ENCODE measurements around the gene AAK1. TPM values are rescaled to one million over a fixed set of nuclear protein-coding genes. Genes with fewer than 3 reads are reported as not detected.
"Not testable (repeated sequence)": the region's sequence is repeated elsewhere in the genome, so short reads cannot be mapped to it uniquely, and the experiment has no call there.

Gene AAK1
- total and polyA plus RNA-seq, 8 donors: 12.9 to 115 (median 66.8) TPM

DNA sequence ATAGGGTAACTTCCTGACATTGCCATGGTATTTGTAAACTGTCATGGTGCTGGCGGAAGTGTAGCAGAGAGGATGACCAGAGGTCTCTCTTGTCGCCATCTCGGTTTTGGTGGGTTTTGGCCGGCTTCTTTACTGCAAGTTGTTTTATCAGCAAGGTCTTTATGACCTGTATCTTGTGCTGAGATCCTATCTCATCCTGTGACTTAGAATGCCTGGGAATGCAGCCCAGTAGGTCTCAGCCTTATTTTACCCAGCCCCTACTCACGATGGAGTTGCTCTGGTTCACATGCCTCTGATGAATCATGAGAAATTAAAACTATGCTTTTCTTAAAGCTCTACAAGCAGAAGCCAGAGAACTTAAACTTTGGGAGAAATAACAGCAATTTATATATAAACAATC, 193.6 kb downstream of the AAK1 start:
- Histone ChIP-seq H3K36me3 (no peaks in the 10 kb centered on the region), H3K9me3 (no peaks in the 10 kb centered on the region), H3K4me3 (no peak overlapping the region), H3K27me3 (no peaks in the 10 kb centered on the region), H3K4me1 (no peaks in the 10 kb centered on the region), H3K27ac (no peak overlapping the region)
- no peak for DNase-seq
- WGBS, 5 donors: 84 to 91% (median 89%) methylated on average over 2 to 5 of the region's 5 CpGs
- intact Hi-C loops (cut with DNase I; ENCODE audit: low total_unique reads): no loop called here
- TF ChIP-seq, protein P1, sequence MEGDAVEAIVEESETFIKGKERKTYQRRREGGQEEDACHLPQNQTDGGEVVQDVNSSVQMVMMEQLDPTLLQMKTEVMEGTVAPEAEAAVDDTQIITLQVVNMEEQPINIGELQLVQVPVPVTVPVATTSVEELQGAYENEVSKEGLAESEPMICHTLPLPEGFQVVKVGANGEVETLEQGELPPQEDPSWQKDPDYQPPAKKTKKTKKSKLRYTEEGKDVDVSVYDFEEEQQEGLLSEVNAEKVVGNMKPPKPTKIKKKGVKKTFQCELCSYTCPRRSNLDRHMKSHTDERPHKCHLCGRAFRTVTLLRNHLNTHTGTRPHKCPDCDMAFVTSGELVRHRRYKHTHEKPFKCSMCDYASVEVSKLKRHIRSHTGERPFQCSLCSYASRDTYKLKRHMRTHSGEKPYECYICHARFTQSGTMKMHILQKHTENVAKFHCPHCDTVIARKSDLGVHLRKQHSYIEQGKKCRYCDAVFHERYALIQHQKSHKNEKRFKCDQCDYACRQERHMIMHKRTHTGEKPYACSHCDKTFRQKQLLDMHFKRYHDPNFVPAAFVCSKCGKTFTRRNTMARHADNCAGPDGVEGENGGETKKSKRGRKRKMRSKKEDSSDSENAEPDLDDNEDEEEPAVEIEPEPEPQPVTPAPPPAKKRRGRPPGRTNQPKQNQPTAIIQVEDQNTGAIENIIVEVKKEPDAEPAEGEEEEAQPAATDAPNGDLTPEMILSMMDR (IDR thresholded peaks at IDR 0.05): no peak
- no peak for TF ChIP-seq POLR2A (IDR thresholded peaks at IDR 0.05)

DNA sequence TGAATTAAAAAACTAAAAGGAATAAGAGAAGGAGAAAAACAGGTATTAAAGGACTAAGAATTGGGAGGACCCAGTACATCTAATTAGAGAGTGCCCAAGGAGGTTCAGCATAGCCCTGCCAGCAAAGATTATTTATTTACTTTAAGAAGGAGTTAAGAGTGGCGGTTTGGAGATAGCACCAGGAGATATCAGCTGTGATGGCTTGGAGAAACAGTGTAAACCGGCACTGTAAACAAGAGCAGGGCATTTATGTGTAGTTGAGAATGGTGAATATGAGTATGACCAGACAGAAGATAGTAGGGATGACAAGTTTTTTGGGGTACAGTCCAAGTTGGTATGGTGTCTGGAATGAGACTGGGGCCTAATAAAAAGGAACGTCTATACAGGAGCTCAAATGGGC, 199.9 kb downstream of the AAK1 start:
- 41 to 73% (median 52%) methylated on average over 3 of the region's 3 CpGs for WGBS, 5 donors

DNA sequence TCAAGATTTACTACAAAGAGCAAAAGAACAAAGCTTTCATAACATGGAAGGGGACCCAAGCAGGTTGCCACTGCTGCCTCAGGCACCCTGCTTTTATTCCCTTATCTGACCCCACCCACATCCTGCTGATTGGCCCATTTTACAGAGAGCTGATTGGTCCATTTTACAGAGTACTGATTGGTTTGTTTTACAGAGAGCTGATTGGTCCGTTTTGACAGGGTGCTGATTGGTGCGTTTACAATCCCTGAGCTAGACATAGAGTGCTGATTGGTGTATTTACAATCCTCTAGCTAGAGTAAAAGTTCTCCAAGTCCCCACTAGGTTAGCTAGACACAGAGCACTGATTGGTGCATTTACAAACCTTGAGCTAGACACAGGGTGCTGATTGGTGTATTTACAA, 204.0 kb downstream of the AAK1 start:
- intact Hi-C loops (cut with DNase I; ENCODE audit: low total_unique reads); H3K27me3 ChIP-seq: not testable (repeated sequence)
- WGBS, 5 donors: 95 to 100% (median 99%) methylated on average over 2 of the region's 2 CpGs

More for the DNA sequence above, 199.9 kb downstream of the AAK1 start:
- H3K27me3 ChIP-seq; H3K4me1 ChIP-seq; H3K27ac ChIP-seq; H3K36me3 ChIP-seq; intact Hi-C loops (cut with DNase I; ENCODE audit: low total_unique reads); H3K9me3 ChIP-seq; H3K4me3 ChIP-seq; DNase-seq: not testable (repeated sequence)

DNA sequence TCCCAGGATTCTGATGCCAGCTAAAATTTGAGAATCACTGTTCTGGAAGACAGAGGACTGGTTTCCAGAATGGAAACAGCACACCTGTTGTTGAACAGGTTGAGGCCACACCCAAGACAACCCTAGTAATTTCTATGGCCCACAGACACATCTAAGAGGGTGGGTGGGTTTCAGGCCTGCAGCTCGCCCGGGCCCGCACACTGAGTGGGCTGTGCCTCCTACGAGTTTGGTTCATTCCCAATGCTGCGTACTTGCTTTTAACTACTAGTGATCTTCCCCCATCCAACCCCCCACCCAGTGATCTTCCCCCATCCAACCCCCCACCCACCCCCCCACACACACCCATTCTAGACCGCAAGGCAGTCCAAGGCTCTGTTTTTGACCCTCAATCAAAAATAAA, 205.0 kb downstream of the AAK1 start:
- Histone ChIP-seq H3K27me3 (no peaks in the 10 kb centered on the region), H3K36me3 (no peaks in the 10 kb centered on the region), H3K4me1 (peaks cover 19 to 34% (median 29%) of the 10 kb centered on the region in 4 donors), H3K4me3 (no peak overlapping the region), H3K27ac (peak overlapping the region; percentile 92 to 98 (median 97)), H3K9me3 (no peaks in the 10 kb centered on the region)
- 95 to 100% (median 98%) methylated on average over 6 of the region's 6 CpGs for WGBS, 5 donors
- intact Hi-C loops (cut with DNase I; ENCODE audit: low total_unique reads): no loop called here
- no peak for DNase-seq
- TF ChIP-seq, protein P1 (IDR thresholded peaks at IDR 0.05): no peak
- TF ChIP-seq POLR2A (IDR thresholded peaks at IDR 0.05) (no peak), EP300 (IDR thresholded peaks at IDR 0.05) (no peak), POLR2AphosphoS5 (IDR thresholded peaks at IDR 0.05) (no peak)

More for the DNA sequence above, 204.0 kb downstream of the AAK1 start:
- H3K27ac ChIP-seq: peak overlapping the region in 1 of 5 donors; percentile 98
- not testable (repeated sequence) for H3K4me3 ChIP-seq, H3K36me3 ChIP-seq, DNase-seq, H3K9me3 ChIP-seq
- peaks cover 19 to 32% (median 28%) of the 10 kb centered on the region in 4 donors for H3K4me1 ChIP-seq

DNA sequence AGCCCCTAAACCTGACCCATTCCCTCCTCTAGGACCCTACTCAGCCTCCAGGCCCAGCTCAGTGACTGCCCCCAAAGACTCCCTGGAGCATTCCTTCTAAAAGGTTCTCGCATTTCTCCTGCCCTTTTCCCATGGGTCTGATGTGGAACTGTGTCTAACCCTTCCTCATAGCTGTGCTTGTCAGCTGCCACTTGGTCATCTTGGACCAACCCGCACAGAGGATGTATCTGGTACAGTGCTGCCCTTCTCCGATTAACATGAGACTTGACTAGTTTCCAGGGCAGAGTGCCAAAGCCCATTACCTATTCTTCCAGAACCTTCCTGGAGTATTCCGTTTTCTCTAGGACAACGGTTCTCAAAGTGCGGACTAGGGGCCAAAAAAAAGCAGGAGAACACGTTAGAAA, 205.8 kb downstream of the AAK1 start:
- Histone ChIP-seq H3K4me3 (peak overlapping the region; percentile 71 to 98 (median 86)), H3K9me3 (no peaks in the 10 kb centered on the region), H3K36me3 (no peaks in the 10 kb centered on the region), H3K27me3 (no peaks in the 10 kb centered on the region), H3K27ac (peak overlapping the region; percentile 92 to 98 (median 97)), H3K4me1 (peaks cover 19 to 35% (median 30%) of the 10 kb centered on the region in 4 donors)
- TF ChIP-seq POLR2A (IDR thresholded peaks at IDR 0.05) (no peak), POLR2AphosphoS5 (IDR thresholded peaks at IDR 0.05) (no peak), EP300 (IDR thresholded peaks at IDR 0.05) (no peak)
- TF ChIP-seq, protein P1 (IDR thresholded peaks at IDR 0.05): no peak
- WGBS, 5 donors: 29 to 44% (median 41%) methylated on average over 7 of the region's 7 CpGs
- intact Hi-C loops (cut with DNase I; ENCODE audit: low total_unique reads): no loop called here
- DNase-seq: peak in 1 of 2 donors; percentile 36

All from stomach (tissue), 9 donors.